Measurements from ENCODE around the gene CNTNAP2.

The CNTNAP2 gene

GRCh38 chr7:147519062-147519461 lies 1402.5 kb downstream of the CNTNAP2 start:
- no peak for DNase-seq

- no peak for DNase-seq
These were observed 1406.5 kb downstream of the CNTNAP2 start for GRCh38 chr7:147523056-147523455.

DNA sequence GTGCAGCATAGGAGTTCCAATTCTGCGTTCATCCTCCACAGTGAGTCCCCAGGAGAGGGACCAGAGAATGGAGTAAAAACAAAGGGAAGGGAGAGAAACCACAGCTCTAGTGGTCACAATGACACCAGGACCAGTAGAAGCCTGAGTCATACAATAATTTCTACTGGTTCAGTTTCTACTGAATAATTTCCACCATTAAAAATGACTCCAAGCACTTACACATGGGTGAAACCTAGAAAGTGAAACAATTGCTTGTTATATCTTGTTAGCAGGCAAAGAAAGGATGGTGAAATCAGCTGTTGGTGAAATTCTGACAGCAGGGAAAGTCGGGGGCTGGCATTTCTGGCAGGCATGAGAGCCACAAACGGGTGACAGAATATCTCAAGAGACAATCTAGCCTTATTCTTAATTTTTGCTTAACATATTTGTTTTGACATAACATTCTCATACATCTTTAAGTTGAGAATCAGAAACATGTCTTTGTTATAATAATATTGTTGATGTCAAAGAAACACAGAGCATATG lies 1408.2 kb downstream of the CNTNAP2 start:
- no peak for DNase-seq

GRCh38 chr7:147525325-147525724 lies 1408.7 kb downstream of the CNTNAP2 start:
- no peak for DNase-seq

- no peak for DNase-seq
These were observed 1419.1 kb downstream of the CNTNAP2 start for GRCh38 chr7:147535701-147536111.

- DNase-seq, result no peak
These were observed 1423.1 kb downstream of the CNTNAP2 start for GRCh38 chr7:147539685-147540084.

DNA sequence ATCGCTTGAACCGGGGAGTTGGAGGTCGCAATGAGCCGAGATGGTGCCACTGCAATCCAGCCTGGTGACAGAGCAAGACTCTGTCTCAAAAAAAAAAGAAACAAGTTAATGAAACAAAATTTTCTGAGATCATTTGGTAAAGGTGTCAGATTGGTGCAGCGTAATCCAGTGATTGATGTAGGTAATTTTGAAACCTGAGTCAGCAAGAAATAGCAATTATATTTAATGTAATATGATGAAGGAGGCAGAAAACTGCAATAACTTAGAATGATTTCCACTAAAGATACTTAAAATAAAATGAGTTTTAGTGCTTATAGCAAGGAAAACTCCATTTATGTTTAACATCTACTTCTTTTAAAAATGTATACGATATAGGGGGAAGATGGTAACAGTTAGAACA lies 1424.1 kb downstream of the CNTNAP2 start:
- DNase-seq, result no peak

GRCh38 chr7:147541261-147541660 lies 1424.7 kb downstream of the CNTNAP2 start:
- no peak for DNase-seq

DNA sequence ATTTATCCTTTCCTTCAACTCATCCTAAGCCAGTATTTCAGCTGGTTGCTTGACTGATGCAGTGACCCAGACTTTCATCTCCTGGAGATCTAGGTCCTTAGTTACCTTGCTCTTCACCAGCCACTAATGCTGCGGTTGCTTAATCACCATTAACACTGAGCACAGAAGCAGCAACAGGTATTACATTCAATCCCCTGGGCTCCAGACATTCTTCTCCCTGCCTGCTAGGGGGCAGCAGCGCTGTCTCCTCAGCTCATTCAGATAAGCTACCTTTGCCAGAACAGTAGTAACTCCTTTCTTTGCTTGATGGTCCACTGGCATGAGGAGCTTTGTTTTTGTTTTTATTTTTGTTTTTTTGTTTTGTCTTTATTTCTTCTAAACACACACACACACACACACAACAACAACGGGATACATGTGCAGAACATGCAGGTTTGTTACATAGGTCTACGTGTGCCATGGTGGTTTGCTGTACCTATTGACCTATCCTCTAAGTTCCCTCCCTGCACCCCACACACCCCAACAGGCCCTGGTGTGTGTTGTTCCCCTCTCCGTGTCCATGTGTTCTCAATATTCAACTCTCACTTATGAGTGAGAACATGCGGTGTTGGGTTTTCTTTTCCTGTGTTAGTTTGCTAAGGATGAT lies 1430.8 kb downstream of the CNTNAP2 start:
- no peak for DNase-seq

DNA sequence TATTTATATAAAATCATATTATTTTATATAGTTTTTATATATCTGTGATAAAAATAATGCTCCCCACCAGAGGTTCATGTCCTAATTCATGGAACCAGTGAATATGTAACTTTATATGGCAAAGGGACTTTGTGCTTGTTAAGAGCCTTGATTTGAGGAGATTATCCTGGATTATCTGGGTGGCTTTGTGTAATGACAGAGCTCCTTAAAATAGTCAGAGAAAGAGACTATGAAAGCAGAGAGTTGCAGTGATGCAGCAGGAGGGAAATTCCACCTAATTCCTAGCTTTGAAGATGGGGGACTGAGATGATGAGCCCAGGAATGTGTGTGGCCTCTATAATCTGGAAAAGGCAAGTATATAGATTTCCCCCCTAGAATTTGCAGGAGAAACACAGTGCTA lies 1439.7 kb downstream of the CNTNAP2 start:
- no peak for DNase-seq

- no peak for DNase-seq
These were observed 1447.1 kb downstream of the CNTNAP2 start for GRCh38 chr7:147563669-147564068.

- no peak for DNase-seq
These were observed 1448.3 kb downstream of the CNTNAP2 start for GRCh38 chr7:147564786-147565476.

DNA sequence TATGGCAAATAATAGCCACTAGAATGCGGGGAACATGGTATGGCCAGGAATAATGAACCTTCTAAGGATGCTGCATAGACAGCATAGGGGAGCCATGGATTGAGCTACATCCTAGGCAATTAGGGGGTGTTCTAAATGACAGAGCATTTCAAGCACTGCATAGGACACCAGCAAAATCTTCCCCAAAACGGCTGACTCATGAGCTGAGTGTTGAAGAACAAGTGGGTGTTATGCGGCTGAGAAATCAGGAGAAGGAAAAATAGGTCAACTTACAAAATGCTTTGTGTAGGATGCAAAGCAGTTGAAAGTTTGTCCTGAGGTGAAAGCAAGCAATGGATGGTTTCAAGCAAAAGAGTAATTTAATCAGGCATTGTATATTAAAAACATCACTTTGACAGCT lies 1450.4 kb downstream of the CNTNAP2 start:
- no peak for DNase-seq

GRCh38 chr7:147569116-147569913 lies 1452.7 kb downstream of the CNTNAP2 start:
- DNase-seq, result no peak

- DNase-seq, result no peak
These were observed 1453.8 kb downstream of the CNTNAP2 start for GRCh38 chr7:147570390-147570789.

GRCh38 chr7:147571436-147572185 lies 1455.0 kb downstream of the CNTNAP2 start:
- DNase-seq, result no peak

- no peak for DNase-seq
These were observed 1461.6 kb downstream of the CNTNAP2 start for GRCh38 chr7:147578196-147578595.

GRCh38 chr7:147579148-147579547 lies 1462.5 kb downstream of the CNTNAP2 start:
- DNase-seq, result no peak

DNA sequence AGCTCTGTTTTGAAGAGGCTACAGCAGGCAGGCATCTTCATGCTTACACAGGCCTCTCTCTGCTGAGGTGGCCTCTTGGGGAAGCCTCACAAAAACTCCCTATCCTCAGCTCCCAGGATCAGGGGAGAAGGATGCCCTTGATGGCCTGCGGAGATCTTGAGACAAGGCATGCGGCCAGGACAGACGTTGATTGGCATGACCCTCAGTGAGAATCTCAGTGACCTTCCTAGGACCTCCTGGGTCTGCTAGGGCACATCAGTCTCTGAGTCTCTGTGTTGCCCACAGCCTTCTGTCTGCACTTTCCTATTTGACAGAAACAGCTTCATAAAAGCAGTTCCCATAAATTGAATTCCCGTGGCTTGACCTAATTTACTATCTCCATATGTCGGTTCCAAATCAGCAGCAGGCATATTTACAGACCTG lies 1468.2 kb downstream of the CNTNAP2 start:
- DNase-seq, result no peak

DNA sequence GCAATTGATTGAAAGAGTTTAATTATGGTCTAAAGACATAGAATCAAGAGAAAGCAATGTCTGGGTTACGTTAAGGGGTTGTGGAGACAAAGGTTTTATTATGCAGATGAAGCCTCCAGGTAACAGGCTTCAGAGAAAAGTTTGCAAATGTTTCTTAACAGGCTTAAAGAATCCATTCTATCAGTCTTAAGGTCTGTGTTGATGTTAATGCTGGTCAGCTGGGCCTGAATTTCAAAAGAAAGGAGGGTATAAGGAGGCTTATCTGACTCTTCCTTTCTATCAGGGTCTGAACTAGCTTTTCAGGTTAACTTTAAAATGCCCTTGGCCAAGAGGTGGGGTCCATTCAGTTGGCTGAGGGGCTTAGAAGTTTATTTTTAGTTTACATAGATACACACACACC lies 1469.5 kb downstream of the CNTNAP2 start:
- DNase-seq, result no peak

DNA sequence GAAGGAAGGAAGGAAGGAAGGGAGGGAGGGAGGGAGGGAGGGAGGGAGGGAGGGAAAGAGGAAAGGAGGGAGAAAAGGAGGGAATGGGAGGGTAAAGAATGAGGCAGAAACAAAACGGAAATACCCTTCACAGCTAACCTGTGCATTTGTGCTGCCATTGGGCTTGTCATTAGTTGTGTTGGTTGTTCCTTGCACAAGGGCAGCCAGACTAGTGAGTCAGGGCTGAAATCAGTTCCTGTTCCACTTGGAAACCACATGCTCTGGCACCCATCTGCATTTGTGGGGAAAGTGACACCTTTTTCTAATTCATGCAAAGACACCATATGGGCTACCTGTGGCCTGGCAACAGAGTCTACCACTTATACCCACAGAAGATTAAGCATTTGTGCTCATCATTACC lies 1469.9 kb downstream of the CNTNAP2 start:
- no peak for DNase-seq

DNA sequence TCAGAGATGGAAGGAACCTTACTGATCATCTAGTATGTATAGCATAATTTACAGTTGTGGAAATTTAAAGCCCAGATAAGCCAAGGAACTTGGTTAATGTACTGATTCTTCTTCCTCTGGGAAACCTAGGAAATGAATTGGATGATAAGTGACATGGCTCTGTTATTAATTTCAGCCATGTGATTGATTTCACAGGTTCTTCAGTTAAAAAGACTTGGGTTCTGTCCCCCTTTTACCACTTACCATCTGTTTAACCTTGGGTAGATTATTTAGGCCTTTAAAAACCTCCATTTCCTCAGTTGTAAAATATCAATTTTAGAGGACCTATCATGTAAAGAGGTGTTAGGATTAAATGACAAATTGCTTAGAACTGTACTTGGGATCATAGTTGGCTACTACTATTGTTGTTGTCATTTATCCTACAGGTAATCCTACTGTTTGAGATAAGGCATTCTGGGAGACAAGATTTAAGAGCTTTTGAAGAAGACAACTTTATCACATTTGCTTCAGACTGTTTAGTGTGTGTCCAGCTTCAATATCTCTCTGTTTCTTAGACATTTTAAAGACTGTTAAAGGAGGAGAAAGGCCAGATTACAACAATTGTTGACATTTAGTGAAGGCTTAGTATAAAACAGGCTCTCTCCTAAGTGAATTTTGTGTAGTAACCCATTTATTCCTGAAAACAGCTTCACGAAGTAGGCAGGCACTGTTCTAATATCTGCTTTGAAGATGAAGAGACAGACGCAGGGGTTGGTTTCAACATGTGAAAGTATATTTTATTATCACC lies 1476.9 kb downstream of the CNTNAP2 start:
- no peak for DNase-seq
